GM18519 (cell line): Measurements from ENCODE around the gene ENTREP1.

Source experiments
- ATAC-seq: cut with Tn5 transposase; IDR thresholded peaks from one replicate; pipeline ENCODE4 v1.9.1; 2021; ENCODE audit warnings: mild to moderate bottlenecking, moderate library complexity; ENCODE audit not compliant: unreplicated experiment, low FRiP score

ENTREP1 gene

GRCh38 chr9:69357821-69358220 is 32.8 kb downstream of the ENTREP1 start:
- ATAC-seq = no peak

- ATAC-seq = no peak
Observed at GRCh38 chr9:69363191-69363590, 38.2 kb downstream of the ENTREP1 start.

- ATAC-seq = no peak
Observed at GRCh38 chr9:69364510-69365150, 39.6 kb downstream of the ENTREP1 start.

- no peak for ATAC-seq
Observed at GRCh38 chr9:69370430-69370829, 45.4 kb downstream of the ENTREP1 start.

GRCh38 chr9:69371001-69371400 is 46.0 kb downstream of the ENTREP1 start:
- ATAC-seq = no peak

- no peak for ATAC-seq
Observed at GRCh38 chr9:69376651-69377050, 51.6 kb downstream of the ENTREP1 start.

- ATAC-seq = no peak
Observed at GRCh38 chr9:69377291-69377690, 52.3 kb downstream of the ENTREP1 start.

GRCh38 chr9:69377981-69378380 is 53.0 kb downstream of the ENTREP1 start:
- ATAC-seq = no peak

- ATAC-seq = no peak
Observed at GRCh38 chr9:69379270-69379982, 54.4 kb downstream of the ENTREP1 start.

GRCh38 chr9:69380301-69380700 is 55.3 kb downstream of the ENTREP1 start:
- no peak for ATAC-seq

GRCh38 chr9:69380811-69381210 is 55.8 kb downstream of the ENTREP1 start:
- ATAC-seq = no peak

GRCh38 chr9:69382135-69382534 is 57.1 kb downstream of the ENTREP1 start:
- no peak for ATAC-seq

- ATAC-seq = no peak
Observed at GRCh38 chr9:69385581-69386033, 60.6 kb downstream of the ENTREP1 start.

- no peak for ATAC-seq
Observed at GRCh38 chr9:69386651-69387050, 61.6 kb downstream of the ENTREP1 start.

GRCh38 chr9:69388596-69388995 is 63.6 kb downstream of the ENTREP1 start:
- ATAC-seq = no peak

GRCh38 chr9:69389437-69389995 is 64.5 kb downstream of the ENTREP1 start:
- ATAC-seq = no peak

GRCh38 chr9:69391487-69391886 is 66.5 kb downstream of the ENTREP1 start:
- no peak for ATAC-seq

- no peak for ATAC-seq
Observed at GRCh38 chr9:69391946-69392345, 66.9 kb downstream of the ENTREP1 start.

- ATAC-seq = no peak
Observed at GRCh38 chr9:69392826-69393225, 67.8 kb downstream of the ENTREP1 start.

GRCh38 chr9:69393425-69393824 is 68.4 kb downstream of the ENTREP1 start:
- ATAC-seq = no peak

GRCh38 chr9:69395718-69396117 is 70.7 kb downstream of the ENTREP1 start:
- ATAC-seq = no peak

- ATAC-seq = no peak
Observed at GRCh38 chr9:69396759-69397158, 71.7 kb downstream of the ENTREP1 start.
